Measurements from ENCODE around the gene SCN8A. TPM values are rescaled to one million over a fixed set of nuclear protein-coding genes. Genes with fewer than 3 reads are reported as not detected.

SCN8A gene
- total and polyA plus RNA-seq, 2 donors from 2014 or later, result 0.34 to 1.4 TPM

DNA sequence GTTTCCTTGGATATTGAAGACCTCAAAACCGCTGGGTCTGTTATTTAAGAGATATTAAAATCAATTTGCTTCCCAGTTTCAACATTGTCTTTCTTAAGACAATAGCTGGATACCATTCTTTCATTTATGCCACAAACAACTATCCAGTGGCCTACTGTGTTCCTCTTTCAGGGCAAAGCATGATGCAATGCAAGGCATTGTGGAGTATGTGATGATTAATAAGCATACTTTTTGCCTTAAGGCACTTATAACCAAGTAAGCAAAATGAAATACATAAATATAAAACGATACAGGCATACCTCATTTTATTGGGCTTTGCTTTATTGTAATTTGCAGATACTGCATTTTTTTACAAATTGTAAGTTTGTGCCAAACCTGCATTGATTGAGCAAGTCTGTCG, 45.5 kb downstream of the SCN8A start:
- DNase-seq (no peak), FAIRE-seq (no peak)
- Histone ChIP-seq H3K9me3 (ENCODE audit: control insufficient read depth in 2 of 3, insufficient read depth in 1 of 3, low read length in 3 of 3) (peaks cover 0 to 7% (median 0%) of the 10 kb centered on the region in 3 donors), H3K4me3 (ENCODE audit: low read length in 3 of 3) (no peak overlapping the region), H3K36me3 (ENCODE audit: control insufficient read depth in 2 of 3, insufficient read depth in 3 of 3, low read length in 3 of 3) (no peaks in the 10 kb centered on the region), H3K4me1 (ENCODE audit: control insufficient read depth in 2 of 3, insufficient read depth in 2 of 3, low read depth in 1 of 3, low read length in 3 of 3) (no peaks in the 10 kb centered on the region), H3K27me3 (ENCODE audit: control insufficient read depth, insufficient read depth, low read length) (no peaks in the 10 kb centered on the region), H3K9ac (ENCODE audit: low read length in 3 of 3) (no peak overlapping the region), H3K27ac (ENCODE audit: low read depth in 2 of 2, low read length in 2 of 2) (no peak overlapping the region)
- intact Hi-C loops (cut with DNase I), result no loop called here
- TF ChIP-seq, protein P1, sequence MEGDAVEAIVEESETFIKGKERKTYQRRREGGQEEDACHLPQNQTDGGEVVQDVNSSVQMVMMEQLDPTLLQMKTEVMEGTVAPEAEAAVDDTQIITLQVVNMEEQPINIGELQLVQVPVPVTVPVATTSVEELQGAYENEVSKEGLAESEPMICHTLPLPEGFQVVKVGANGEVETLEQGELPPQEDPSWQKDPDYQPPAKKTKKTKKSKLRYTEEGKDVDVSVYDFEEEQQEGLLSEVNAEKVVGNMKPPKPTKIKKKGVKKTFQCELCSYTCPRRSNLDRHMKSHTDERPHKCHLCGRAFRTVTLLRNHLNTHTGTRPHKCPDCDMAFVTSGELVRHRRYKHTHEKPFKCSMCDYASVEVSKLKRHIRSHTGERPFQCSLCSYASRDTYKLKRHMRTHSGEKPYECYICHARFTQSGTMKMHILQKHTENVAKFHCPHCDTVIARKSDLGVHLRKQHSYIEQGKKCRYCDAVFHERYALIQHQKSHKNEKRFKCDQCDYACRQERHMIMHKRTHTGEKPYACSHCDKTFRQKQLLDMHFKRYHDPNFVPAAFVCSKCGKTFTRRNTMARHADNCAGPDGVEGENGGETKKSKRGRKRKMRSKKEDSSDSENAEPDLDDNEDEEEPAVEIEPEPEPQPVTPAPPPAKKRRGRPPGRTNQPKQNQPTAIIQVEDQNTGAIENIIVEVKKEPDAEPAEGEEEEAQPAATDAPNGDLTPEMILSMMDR (IDR thresholded peaks at IDR 0.05; ENCODE audit: borderline replicate concordance, extremely low read depth, insufficient read depth), result no peak

DNA sequence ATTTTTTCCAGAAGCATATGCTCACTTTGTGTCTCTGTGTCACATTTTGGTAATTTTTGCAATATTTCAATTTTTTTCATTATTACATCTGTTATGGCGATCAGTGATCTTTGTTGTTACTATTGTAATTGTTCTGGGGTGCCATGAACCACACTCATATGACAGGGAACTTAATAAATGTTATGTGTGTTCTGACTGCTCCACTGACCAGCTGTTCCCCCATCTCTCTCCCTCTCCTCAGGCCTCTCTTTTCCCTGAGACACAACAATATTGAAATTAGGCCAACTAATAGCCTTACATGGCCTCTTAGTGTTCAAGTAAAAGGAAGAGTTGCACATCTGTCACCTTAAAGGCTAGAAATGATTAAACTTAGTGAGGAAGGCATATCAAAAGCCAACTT, 46.0 kb downstream of the SCN8A start:
- H3K36me3 ChIP-seq (ENCODE audit: control insufficient read depth in 2 of 3, insufficient read depth in 3 of 3, low read length in 3 of 3), result no peaks in the 10 kb centered on the region
- DNase-seq, result no peak
- no peaks in the 10 kb centered on the region for H3K27me3 ChIP-seq (ENCODE audit: control insufficient read depth, insufficient read depth, low read length)
- H3K27ac ChIP-seq (ENCODE audit: low read depth in 2 of 2, low read length in 2 of 2), result no peak overlapping the region
- peaks cover 0 to 7% (median 0%) of the 10 kb centered on the region in 3 donors for H3K9me3 ChIP-seq (ENCODE audit: control insufficient read depth in 2 of 3, insufficient read depth in 1 of 3, low read length in 3 of 3)
- no peak for FAIRE-seq
- H3K4me3 ChIP-seq (ENCODE audit: low read length in 3 of 3), result no peak overlapping the region
- intact Hi-C loops (cut with DNase I), result no loop called here
- H3K4me1 ChIP-seq (ENCODE audit: control insufficient read depth in 2 of 3, insufficient read depth in 2 of 3, low read depth in 1 of 3, low read length in 3 of 3), result no peaks in the 10 kb centered on the region
- H3K9ac ChIP-seq (ENCODE audit: low read length in 3 of 3), result no peak overlapping the region
- TF ChIP-seq, protein P1 (IDR thresholded peaks at IDR 0.05; ENCODE audit: borderline replicate concordance, extremely low read depth, insufficient read depth), result no peak

DNA sequence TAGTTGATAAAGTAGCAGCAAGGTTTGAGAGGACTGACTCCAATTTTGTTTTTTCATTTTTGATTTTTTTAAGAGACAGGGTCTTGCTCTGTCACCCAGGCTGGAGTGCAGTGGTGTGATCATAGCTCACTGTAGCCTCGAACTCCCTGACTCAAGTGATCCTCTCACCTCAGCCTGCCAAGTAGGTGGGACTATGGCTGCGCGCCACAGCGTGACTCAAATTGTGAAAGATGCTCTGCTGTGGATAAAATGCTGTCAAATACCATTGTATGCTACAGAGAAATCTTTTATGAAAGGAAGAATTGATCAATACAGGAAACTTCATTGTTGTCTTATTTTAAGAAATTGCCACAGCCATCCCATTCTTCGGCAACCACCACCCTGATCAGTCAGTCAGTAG, 48.3 kb downstream of the SCN8A start:
- H3K9ac ChIP-seq (ENCODE audit: low read length in 3 of 3), result no peak overlapping the region
- no peaks in the 10 kb centered on the region for H3K27me3 ChIP-seq (ENCODE audit: control insufficient read depth, insufficient read depth, low read length)
- intact Hi-C loops (cut with DNase I), result no loop called here
- DNase-seq (no peak), FAIRE-seq (no peak)
- H3K27ac ChIP-seq (ENCODE audit: low read depth in 2 of 2, low read length in 2 of 2), result no peak overlapping the region
- peaks cover 0 to 7% (median 0%) of the 10 kb centered on the region in 3 donors for H3K9me3 ChIP-seq (ENCODE audit: control insufficient read depth in 2 of 3, insufficient read depth in 1 of 3, low read length in 3 of 3)
- H3K4me1 ChIP-seq (ENCODE audit: control insufficient read depth in 2 of 3, insufficient read depth in 2 of 3, low read depth in 1 of 3, low read length in 3 of 3), result no peaks in the 10 kb centered on the region
- TF ChIP-seq, protein P1 (IDR thresholded peaks at IDR 0.05; ENCODE audit: borderline replicate concordance, extremely low read depth, insufficient read depth), result no peak
- H3K4me3 ChIP-seq (ENCODE audit: low read length in 3 of 3), result no peak overlapping the region
- no peaks in the 10 kb centered on the region for H3K36me3 ChIP-seq (ENCODE audit: control insufficient read depth in 2 of 3, insufficient read depth in 3 of 3, low read length in 3 of 3)

DNA sequence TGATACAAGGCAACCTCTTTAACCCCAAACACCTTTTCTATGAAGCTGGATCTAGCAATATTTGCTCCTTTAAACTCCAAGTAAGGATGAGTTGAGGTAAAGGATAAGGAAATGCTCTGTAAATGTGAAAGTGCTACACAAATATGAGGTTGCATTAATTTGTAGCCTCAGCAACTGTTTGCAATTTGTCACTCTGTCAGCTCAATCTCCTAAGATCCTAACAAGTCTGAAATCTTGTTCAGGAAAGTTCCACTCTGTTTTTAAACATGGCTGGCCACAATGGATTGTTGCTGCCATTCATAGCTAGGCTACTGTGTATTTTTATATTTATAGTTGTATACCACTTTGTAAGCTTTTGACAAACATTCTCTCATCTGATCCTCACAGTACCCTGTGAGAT, 51.3 kb downstream of the SCN8A start:
- no peak overlapping the region for H3K4me3 ChIP-seq (ENCODE audit: low read length in 3 of 3)
- no peak overlapping the region for H3K9ac ChIP-seq (ENCODE audit: low read length in 3 of 3)
- H3K9me3 ChIP-seq (ENCODE audit: control insufficient read depth in 2 of 3, insufficient read depth in 1 of 3, low read length in 3 of 3), result peaks cover 0 to 7% (median 0%) of the 10 kb centered on the region in 3 donors
- no peak for FAIRE-seq
- H3K27ac ChIP-seq (ENCODE audit: low read depth in 2 of 2, low read length in 2 of 2), result no peak overlapping the region
- DNase-seq, result no peak
- no peaks in the 10 kb centered on the region for H3K27me3 ChIP-seq (ENCODE audit: control insufficient read depth, insufficient read depth, low read length)
- H3K4me1 ChIP-seq (ENCODE audit: control insufficient read depth in 2 of 3, insufficient read depth in 2 of 3, low read depth in 1 of 3, low read length in 3 of 3), result no peaks in the 10 kb centered on the region
- intact Hi-C loops (cut with DNase I), result no loop called here
- H3K36me3 ChIP-seq (ENCODE audit: control insufficient read depth in 2 of 3, insufficient read depth in 3 of 3, low read length in 3 of 3), result no peaks in the 10 kb centered on the region
- TF ChIP-seq, protein P1 (IDR thresholded peaks at IDR 0.05; ENCODE audit: borderline replicate concordance, extremely low read depth, insufficient read depth), result no peak
